Epithelial cell of proximal tubule (primary cell): Measurements from ENCODE around the gene PPOX. TPM values are rescaled to one million over a fixed set of nuclear protein-coding genes. Genes with fewer than 3 reads are reported as not detected.

Experiments
- DNase-seq: peaks from one replicate; pipeline ENCODE4 v3.0.0-alpha.2; 2011; ENCODE audit warnings: low read depth
- H3K4me3 ChIP-seq: 2 replicates; pipeline ENCODE4 v1.5.1; 2011; ENCODE audit warnings: low read depth, mild to moderate bottlenecking, low read length
- CTCF ChIP-seq: conservative IDR thresholded peaks from 2 replicates; pipeline ENCODE4 v1.5.1; 2012; ENCODE audit warnings: low read depth, mild to moderate bottlenecking, low read length
- total RNA-seq: library from RNA; depleted of rRNA; stranded (reverse); fragments of >200 nt; gene quantifications from 2 replicates; pipeline ENCODE4 v1.2.3, GENCODE V29; 2015

Gene PPOX
- 20.3 and 22.0 TPM in 2 replicates for total RNA-seq

- TF ChIP-seq CTCF = peak; percentile 63
- DNase-seq = peak; percentile 92
- peak within 1 kb of the TSS; percentile 74 for H3K4me3 ChIP-seq
These were observed at the start of gene PPOX for GRCh38 chr1:161165742-161166668. TSS of gene PPOX (plus strand) at chr1:161166426. CDS start at chr1:161166848, 422 bp downstream.

- TF ChIP-seq CTCF = no peak
- DNase-seq = no peak
- H3K4me3 ChIP-seq = peak within 1 kb of the TSS; percentile 86
These were observed 48.3 kb upstream of the PPOX start, which contains the start of the genes NIT1 and PFDN2 for GRCh38 chr1:161117759-161118581. TSS of gene NIT1 (plus strand) at chr1:161118105. CDS start at chr1:161118177, 72 bp downstream. TSS of gene PFDN2 (minus strand) at chr1:161118037. CDS start at chr1:161118026, 11 bp downstream.

- peak; percentile 71 for DNase-seq
These were observed 46.9 kb upstream of the PPOX start for GRCh38 chr1:161119092-161119903.

GRCh38 chr1:161121042-161121650 is 45.1 kb upstream of the PPOX start:
- no peak for DNase-seq
- H3K4me3 ChIP-seq = no peak overlapping the region
- TF ChIP-seq CTCF = no peak

More at GRCh38 chr1:161119092-161119903, 46.9 kb upstream of the PPOX start:
- peak; percentile 54 for TF ChIP-seq CTCF
- peak overlapping the region; percentile 86 for H3K4me3 ChIP-seq

- no peak for DNase-seq
- no peak for TF ChIP-seq CTCF
- no peak overlapping the region for H3K4me3 ChIP-seq
These were observed 44.4 kb upstream of the PPOX start for GRCh38 chr1:161121834-161122233.

- TF ChIP-seq CTCF = no peak
- no peak for DNase-seq
- H3K4me3 ChIP-seq = no peak overlapping the region
These were observed 43.3 kb upstream of the PPOX start for GRCh38 chr1:161122967-161123366.
